NT2/D1 (cell line): Measurements from ENCODE around the gene EXOC2.

Experiments
- SUZ12 ChIP-seq: IDR thresholded peaks from 2 replicates; pipeline ENCODE4 v1.6.1; 2011; ENCODE audit not compliant: insufficient read length, insufficient read depth; ENCODE audit errors: extremely low read depth
- YY1 ChIP-seq: IDR thresholded peaks from 2 replicates; pipeline ENCODE4 v1.6.1; 2011; ENCODE audit not compliant: insufficient read length, insufficient read depth
- ZNF274 ChIP-seq: IDR thresholded peaks from 2 replicates; pipeline ENCODE4 v1.6.1; 2011; ENCODE audit warnings: mild to moderate bottlenecking, low read depth, low read length

DNA sequence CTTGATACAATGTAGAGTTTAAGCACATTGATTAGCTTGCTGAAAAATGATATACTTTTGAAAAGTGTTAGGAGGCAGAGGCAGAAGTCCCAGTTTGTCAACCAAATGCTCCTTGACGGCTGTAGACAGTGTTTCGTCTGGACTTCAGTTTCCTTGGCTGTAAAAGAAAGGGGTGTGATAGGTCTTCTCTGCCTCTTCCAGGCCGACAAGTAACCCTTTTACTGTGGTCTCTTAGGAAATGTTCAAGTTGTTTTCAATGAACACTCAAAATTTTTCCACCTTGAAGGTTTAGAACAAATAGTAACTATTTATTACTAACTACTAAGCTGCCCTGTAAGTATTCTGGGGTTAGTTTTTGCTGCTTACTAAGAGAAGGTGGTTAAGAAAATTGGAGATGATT is 179.0 kb downstream of the EXOC2 start:
- TF ChIP-seq SUZ12 (no peak), YY1 (no peak), ZNF274 (no peak)
